Fibroblast of pulmonary artery (primary cell): Measurements from ENCODE around the gene SPAG9.

Experiments
- DNase-seq: peaks from one replicate; pipeline ENCODE4 v3.0.0-alpha.2; 2010; ENCODE audit warnings: low read depth
- H3K4me3 ChIP-seq: replicated peaks from 2 replicates; pipeline ENCODE4 v1.5.1; 2011; ENCODE audit warnings: low read depth, mild to moderate bottlenecking, control low read depth, low read length, moderate library complexity
- TF ChIP-seq, protein P1 (sequence below): IDR thresholded peaks from 2 replicates; pipeline ENCODE4 v1.5.1; 2011; ENCODE audit warnings: mild to moderate bottlenecking, control low read depth, low read length, inconsistent platforms; ENCODE audit errors: missing control alignments

Gene SPAG9

DNA sequence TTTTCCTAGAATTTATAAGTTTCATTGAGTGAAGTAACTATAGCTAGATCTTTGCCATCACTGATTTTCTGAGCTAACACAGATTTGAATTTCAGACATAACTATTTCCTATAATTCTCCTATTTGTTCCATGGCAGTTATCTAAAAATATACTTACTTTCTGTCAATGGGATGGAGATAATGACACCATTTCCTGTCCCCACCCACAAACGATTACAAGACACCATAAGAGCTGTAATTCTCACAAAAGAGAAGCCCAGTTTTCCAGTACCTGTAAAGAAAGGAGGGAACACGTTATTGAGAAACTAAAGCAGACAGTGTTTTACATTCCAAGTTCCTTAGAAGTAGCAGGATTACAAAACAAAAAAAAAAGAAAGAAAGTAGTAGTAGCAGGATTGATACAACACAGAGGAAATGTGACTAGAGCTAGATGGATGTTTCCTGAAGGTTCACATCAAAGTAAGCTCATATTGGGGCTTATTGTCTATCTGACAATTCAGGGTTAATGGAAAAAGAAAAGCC is 143.7 kb downstream of the SPAG9 start:
- TF ChIP-seq, protein P1, sequence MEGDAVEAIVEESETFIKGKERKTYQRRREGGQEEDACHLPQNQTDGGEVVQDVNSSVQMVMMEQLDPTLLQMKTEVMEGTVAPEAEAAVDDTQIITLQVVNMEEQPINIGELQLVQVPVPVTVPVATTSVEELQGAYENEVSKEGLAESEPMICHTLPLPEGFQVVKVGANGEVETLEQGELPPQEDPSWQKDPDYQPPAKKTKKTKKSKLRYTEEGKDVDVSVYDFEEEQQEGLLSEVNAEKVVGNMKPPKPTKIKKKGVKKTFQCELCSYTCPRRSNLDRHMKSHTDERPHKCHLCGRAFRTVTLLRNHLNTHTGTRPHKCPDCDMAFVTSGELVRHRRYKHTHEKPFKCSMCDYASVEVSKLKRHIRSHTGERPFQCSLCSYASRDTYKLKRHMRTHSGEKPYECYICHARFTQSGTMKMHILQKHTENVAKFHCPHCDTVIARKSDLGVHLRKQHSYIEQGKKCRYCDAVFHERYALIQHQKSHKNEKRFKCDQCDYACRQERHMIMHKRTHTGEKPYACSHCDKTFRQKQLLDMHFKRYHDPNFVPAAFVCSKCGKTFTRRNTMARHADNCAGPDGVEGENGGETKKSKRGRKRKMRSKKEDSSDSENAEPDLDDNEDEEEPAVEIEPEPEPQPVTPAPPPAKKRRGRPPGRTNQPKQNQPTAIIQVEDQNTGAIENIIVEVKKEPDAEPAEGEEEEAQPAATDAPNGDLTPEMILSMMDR, result no peak
- peak; percentile 18 for DNase-seq
- H3K4me3 ChIP-seq, result no peak overlapping the region

DNA sequence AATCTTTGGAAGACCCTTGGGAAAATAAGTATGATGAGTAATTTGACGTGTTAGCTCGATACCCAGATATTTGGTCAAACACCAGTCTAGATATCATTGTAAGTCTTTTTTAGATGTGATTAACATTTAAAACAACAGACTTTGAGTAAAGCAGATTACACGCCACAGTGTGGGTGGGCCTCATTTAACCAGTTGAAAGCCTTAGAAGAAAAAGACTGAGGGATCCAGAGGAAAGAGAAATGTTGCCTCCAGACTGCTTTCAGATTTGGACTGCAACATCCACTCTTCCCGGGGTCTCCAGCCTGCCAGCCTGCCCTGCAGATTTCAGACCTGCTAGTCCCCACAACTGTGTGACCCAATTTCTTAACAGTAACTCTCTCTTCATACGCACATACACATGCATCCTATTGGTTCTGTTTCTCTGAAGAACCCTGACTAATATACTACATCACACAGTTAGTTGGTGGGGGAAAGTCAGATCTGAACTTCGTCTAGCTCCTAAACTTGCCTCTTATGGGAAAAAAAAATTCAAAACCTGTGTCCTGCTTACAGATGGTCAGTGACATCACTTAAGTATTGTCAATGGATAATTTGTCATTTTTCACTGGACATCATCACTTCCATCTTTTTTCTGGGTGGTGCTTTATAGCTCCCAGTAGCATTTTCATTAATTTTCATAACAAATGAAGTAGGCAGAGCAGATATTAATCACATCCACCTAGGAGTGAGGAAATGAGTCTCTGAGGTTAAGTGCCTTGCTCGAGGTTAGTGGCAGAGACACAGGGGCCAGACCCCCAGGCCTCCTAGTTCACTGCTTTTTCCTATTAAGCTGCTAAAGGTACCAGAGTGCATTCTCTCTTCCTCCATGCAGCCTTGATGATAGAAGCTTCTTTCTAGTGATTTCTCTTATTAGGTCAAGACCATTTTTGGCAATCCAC is 146.8 kb downstream of the SPAG9 start:
- DNase-seq, result no peak
- no peak overlapping the region for H3K4me3 ChIP-seq
- TF ChIP-seq, protein P1, result no peak

DNA sequence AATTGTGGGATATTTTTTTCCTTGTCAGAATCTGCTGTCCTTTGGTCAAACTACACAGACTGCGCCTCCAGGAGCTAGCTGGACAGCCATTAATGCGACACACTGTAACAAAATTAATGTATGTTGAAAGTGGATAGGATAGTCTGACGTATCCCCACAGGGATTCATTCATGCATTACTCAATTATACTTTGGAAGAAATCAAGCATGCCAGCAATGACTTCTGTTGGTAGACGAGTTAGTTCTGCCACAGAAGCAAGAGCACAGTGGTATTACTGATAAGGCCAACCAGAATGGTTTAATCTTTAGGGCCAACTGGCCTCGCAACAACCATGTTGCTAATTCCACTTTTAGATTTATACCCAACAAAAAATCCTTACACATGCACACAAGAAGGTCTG is 148.1 kb downstream of the SPAG9 start:
- no peak for DNase-seq
- TF ChIP-seq, protein P1, result no peak
- H3K4me3 ChIP-seq, result no peak overlapping the region

DNA sequence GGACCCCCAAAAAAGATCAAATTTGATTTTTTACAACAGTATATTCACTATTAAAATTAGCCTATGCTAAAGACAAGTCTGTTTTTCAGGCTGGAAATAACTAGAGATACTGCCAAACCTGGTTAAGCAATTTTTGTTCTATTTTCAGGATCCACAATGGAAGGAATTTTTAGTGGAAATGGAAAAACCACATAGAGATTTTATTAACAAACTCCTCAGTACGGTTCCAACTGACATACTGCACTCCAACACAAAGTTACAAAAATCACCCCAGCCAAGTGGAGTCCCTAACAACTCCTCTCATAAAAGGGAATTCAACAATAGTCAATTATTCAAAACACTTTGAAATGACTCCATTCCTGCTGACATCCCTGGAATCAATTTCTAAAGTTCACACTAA is 152.9 kb downstream of the SPAG9 start:
- DNase-seq, result peak; percentile 57
- TF ChIP-seq, protein P1, result no peak
- H3K4me3 ChIP-seq, result no peak overlapping the region

DNA sequence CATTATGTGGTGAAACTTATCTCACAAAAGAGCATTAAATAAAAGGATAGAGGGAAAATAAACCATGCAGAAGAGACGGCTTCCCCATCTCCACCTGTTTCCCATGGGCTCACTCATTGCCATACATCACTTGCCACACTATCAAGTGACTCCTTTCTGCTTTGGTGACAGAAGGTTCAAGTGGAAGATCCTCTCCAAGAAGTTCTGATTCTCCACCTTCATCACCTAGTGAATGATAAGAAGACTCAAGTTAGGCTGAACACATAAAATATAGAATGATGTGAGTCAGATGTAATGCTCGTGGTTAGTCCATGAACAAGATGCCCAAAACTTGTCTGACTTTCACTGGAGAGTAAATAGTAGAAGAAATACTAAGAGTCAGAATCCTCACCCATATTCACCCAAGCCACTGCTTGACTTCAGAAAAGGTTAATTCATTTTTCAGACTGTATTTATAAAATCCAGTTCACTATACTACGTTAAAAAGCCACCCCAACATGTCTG is 154.5 kb downstream of the SPAG9 start:
- no peak overlapping the region for H3K4me3 ChIP-seq
- DNase-seq, result no peak
- TF ChIP-seq, protein P1, result no peak

DNA sequence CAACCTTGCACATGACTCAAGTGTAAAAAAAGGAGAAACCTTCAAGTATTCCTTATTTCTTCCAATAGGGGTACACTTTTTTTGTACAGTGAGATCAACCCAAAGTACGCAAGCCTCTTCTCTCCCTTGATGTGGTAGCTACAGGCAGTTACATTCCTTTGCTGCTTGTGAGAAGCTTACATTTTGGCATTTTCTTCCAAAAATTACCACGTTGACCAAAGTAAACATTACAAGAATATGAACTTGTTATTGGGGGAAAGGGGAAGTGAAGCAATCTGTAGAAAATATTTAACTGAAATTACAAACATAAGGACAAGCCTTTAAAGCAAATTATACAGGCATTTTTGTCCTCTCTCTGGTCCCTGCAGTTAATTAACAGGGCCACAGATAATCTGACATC is 157.5 kb downstream of the SPAG9 start:
- TF ChIP-seq, protein P1, result no peak
- no peak for DNase-seq
- no peak overlapping the region for H3K4me3 ChIP-seq
